Thyroid gland (tissue), 4 donors: Measurements from ENCODE around the gene XPNPEP1.

ENCODE experiments used
- POLR2A ChIP-seq, 2 donors: fragments of 450-650 bp; IDR thresholded peaks; one replicate each; pipeline ENCODE4 v1.6.1; 2017; ENCODE audit warnings: antibody characterized with exemption in 2 of 2, mild to moderate bottlenecking in 2 of 2, moderate library complexity in 1 of 2
- TF ChIP-seq, protein P1 (sequence below), 6 experiments: fragments of 200-600 bp in 3 of 6; fragments of 450-650 bp in 3 of 6; sonication (generic) in 3 of 6; IDR thresholded peaks; one replicate each; pipeline ENCODE4 v1.5.1; 2016 to 2019; ENCODE audit warnings: antibody characterized with exemption in 6 of 6, mild to moderate bottlenecking in 2 of 6, inconsistent platforms in 1 of 6, moderate library complexity in 1 of 6

DNA sequence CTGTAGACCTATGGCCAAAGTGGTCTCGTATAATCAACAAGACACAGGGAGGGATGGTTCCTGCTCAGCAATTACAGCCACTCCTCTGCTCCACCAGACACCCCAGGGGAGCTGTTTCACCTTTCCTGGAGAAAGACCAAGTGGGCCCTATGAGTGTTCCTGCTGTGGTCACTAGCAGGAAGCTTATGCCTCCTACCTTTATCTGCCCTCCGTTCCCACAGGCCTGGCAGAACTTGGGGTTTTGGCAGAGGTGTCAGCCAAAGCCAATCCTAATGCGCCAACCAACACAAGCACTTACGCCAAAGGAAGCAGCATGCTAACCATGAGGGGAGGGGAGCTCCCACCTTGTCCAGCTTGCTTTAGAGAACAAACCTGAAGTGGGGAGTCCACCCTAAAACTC, 31.2 kb downstream of the XPNPEP1 start:
- TF ChIP-seq, protein P1, sequence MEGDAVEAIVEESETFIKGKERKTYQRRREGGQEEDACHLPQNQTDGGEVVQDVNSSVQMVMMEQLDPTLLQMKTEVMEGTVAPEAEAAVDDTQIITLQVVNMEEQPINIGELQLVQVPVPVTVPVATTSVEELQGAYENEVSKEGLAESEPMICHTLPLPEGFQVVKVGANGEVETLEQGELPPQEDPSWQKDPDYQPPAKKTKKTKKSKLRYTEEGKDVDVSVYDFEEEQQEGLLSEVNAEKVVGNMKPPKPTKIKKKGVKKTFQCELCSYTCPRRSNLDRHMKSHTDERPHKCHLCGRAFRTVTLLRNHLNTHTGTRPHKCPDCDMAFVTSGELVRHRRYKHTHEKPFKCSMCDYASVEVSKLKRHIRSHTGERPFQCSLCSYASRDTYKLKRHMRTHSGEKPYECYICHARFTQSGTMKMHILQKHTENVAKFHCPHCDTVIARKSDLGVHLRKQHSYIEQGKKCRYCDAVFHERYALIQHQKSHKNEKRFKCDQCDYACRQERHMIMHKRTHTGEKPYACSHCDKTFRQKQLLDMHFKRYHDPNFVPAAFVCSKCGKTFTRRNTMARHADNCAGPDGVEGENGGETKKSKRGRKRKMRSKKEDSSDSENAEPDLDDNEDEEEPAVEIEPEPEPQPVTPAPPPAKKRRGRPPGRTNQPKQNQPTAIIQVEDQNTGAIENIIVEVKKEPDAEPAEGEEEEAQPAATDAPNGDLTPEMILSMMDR (IDR thresholded peaks at IDR 0.05) = no peak
- no peak for TF ChIP-seq POLR2A (IDR thresholded peaks at IDR 0.05)
